ENCODE data around the gene PI16.

DNA sequence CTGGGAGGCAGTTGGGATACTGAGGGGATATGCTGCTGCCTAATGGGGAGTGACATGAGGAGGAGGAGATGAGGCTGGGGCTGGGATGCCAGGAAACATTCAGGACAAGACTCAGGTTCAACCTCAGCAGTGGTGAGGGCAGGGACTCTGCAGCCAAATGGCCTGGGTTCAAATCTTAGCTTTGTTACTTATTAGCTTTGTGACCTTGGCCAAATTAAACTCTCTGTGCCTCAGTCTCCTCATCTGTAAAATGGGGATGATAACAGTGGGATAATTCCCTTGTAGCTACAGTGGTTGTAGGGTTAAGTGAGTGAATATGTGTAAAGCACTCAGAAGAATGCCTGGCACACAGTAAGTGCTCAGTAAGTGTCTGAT lies 1.9 kb downstream of the PI16 start:
- TF ChIP-seq POLR2AphosphoS5 (IDR thresholded peaks at IDR 0.05; ENCODE audit: low read depth, low read length): no peak
- TF ChIP-seq FOXP2 (optimal IDR thresholded peaks at IDR 0.05; ENCODE audit: borderline replicate concordance, extremely low read depth, extremely low read length, insufficient read depth): no peak
